Cerebellar nuclear complex (tissue), 1 donor: ENCODE results near the gene NR2C2AP.
"Not testable (repeated sequence)": the region's sequence is repeated elsewhere in the genome, so short reads cannot be mapped to it uniquely, and the experiment has no call there.

Experiments used
- DNase-seq, 2 experiments: peaks; one replicate each; lab custom pipeline; 2025; lab: John Stamatoyannopoulos, UW

The NR2C2AP gene

DNA sequence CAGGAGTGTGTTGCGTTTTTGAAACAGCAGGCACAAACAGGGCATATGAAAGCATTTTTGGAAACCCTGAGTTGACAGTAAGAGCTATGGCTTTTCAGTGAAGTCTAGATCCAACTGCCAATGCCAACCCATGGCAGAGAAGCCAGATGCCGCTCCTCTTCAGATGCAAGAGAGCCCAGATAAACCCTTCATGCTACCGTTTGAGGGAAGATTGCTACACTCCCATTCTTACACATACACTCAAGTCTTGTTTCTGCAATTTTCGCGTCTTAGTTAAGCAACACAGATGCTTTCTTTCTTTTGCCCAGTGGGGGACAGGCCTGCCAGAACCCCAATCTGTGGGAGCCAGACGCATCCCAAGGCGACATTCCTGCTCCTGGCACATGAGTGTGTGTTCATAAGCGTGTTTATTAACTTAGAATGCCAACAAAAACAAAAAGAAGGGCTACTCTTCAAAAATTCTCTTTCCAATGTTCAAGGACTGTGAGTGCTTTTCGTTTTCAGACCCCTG lies 21.7 kb downstream of the NR2C2AP start:
- DNase-seq: no peak

GRCh38 chr19:19179548-19180441 lies 23.4 kb downstream of the NR2C2AP start:
- no peak for DNase-seq

DNA sequence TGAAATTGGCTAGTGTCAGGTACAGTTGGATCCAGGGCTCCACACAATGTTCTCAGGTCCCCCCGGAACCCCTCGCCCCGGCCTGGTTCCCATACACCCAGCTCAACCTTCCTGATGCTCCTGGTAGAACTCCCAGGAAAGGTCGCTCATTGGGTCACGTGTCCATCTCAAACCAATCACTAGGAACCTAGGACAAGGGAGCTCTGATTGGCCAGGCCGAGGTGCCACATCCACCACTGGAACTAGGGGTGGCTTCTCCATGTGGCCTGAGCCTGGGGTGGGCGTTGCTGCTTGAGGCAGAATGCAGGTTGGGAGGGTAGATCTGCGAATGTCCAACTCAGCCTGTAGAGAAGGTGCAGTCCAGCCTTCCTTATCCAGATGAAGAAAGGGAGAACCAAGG lies 26.3 kb downstream of the NR2C2AP start:
- no peak for DNase-seq

GRCh38 chr19:19173243-19173642 lies 30.0 kb downstream of the NR2C2AP start:
- DNase-seq: not testable (repeated sequence)

DNA sequence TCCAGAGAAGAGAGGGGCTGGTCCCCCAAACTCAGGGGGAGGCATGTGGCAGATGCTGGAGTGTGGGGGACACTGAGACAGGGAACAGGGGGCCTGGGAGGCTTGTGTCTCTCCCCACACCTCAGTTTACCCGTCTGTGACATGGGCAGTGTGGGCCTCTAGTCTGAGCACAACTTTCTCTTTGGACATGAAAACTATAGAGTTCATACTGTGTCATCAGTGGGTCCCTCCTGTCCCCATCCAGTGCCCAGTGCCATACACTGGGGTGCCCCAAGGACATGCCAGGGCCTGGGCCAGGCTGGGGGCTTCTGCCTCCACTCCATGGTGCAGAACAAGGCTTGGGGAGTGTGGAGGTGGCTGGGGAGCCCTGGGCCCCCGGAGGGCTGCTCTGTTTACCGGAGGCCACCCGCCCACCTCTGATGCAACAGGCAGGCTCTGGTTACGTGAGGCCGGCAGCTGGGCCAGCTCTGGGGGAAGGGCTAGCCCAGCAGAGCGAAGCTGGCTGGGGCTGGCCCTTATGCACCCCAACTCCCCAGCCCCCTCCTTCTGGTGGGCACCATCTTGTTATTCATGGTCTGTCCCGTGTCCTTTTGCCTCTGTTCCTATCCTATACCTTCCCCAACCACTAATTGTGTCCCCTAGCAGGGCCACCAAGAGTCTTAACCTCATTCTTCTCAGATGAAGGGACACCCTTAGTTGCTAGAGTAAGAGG lies 31.2 kb downstream of the NR2C2AP start:
- DNase-seq: no peak

GRCh38 chr19:19170873-19171672 lies 32.1 kb downstream of the NR2C2AP start:
- DNase-seq: no peak

- DNase-seq: no peak
Measured at GRCh38 chr19:19170053-19170872, 33.0 kb downstream of the NR2C2AP start, which contains the start of gene MEF2B. Gene MEF2B (minus strand): TSS chr19:19170263. CDS start chr19:19150735, 19,528 bp downstream.

DNA sequence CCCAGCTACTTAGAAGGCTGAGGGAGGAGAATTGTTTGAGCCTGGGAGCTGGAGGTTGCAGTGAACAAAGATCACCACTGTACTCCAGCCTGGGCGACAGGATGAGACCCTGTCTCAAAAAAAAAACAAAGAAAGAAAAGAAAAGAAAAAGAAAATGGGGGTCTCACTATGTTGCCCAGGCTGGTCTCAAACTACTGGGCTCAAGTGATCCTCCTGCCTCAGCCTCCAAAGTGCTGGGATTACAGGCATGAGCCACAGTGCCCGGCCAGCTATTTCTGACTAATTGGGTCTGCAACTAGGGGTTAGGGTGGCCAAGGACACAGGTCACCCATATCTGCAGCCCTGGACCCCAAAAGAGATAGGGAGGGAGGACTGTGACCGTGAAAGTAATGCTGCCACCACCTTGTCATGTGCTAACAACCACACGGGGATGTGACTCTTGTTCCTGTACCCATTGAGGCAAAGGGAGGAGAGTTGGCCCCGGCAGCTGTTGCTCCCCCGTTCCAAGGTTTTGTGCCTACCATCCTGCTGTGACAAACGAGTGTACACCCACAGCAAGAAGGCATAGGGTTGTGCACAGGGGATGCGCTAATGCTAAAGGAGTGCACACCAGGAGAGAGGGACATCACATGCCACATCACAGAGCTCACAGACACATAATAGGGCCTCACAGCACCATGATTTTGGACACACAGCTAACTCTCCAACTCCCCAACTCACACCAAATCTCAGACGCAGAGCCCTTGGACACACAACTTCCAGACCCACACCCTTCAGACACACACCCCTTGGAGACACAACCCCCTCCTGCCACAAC lies 33.8 kb downstream of the NR2C2AP start:
- DNase-seq: no peak

GRCh38 chr19:19167612-19168011 lies 35.6 kb downstream of the NR2C2AP start:
- DNase-seq: no peak

DNA sequence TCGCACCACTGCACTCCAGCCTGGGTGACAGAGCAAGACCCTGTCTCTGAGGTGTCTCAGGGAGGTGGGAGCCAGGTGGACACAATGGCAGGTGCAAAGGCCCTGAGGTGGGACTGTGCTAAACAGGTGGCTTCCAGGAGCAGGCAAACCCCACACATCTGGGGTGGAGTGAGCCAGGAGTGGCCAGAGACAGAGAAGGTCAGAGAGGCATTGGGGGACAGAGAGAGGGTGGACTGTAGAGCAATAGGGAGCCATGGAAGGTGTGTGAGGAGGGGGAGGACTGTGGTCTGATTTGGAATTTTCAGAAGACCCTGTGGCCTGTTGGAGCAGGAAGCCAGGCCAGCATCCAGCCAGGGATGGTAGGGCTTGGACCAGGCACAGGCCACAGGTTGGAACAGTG lies 37.8 kb downstream of the NR2C2AP start:
- no peak for DNase-seq

DNA sequence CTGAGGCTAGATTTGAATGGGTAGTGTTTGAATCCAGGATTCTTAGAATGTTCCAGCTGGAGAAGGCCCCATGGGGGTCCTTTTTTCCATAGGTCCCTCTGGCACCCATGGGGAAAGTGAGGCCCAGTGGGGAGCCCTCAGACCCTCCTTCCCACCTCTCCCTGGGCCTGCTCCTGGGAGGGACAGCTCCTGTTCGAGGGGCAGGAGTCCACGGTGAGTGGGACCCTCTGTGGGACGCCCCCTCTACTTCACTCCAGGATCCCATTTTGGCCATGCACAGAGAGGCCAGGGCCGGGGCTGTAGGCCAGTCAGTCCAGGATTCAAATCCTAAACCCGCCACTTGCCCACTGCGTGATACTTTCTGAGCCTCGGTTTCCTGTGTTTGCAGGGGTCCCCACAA lies 40.7 kb downstream of the NR2C2AP start:
- DNase-seq: no peak

- no peak for DNase-seq
Measured at GRCh38 chr19:19160461-19161035, 42.7 kb downstream of the NR2C2AP start.

- DNase-seq: no peak
Measured at GRCh38 chr19:19159534-19159933, 43.7 kb downstream of the NR2C2AP start.

GRCh38 chr19:19157808-19158207 lies 45.4 kb downstream of the NR2C2AP start:
- no peak for DNase-seq

DNA sequence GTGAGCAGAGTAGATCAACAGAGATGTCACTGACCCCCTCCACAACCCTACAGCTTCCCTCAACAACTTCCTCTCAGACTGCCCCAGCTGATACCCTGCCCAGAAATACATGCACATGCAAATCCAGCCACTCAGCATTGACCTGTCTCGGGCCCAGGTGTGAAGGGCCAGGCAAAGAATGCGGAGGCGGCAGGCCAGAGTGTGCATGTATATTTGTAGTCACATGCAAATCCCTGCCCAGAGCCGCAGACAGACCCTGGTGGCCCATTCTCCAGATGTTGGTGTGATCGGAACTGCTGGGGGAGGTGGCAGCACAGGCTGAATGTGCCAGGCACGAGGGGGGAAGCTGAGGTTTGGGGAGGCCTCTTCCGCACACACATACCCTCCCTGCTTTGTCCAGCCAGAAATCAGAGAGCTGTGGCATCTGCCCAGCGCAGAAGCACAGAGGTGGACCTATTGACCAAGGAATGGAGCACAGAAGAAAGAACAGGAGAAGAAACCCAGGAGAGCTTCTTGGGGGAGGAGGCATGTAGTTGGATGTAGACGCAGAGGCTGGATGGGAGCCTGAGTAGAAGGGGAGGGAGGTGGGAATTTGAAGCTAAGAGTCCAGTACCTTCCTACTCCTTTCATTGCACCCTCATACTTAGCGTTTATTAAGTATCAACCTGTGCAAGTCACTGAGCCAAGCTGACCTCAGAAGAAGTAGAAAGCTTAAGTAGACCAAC lies 47.6 kb downstream of the NR2C2AP start:
- no peak for DNase-seq

GRCh38 chr19:19154768-19155494 lies 48.3 kb downstream of the NR2C2AP start:
- DNase-seq: no peak

DNA sequence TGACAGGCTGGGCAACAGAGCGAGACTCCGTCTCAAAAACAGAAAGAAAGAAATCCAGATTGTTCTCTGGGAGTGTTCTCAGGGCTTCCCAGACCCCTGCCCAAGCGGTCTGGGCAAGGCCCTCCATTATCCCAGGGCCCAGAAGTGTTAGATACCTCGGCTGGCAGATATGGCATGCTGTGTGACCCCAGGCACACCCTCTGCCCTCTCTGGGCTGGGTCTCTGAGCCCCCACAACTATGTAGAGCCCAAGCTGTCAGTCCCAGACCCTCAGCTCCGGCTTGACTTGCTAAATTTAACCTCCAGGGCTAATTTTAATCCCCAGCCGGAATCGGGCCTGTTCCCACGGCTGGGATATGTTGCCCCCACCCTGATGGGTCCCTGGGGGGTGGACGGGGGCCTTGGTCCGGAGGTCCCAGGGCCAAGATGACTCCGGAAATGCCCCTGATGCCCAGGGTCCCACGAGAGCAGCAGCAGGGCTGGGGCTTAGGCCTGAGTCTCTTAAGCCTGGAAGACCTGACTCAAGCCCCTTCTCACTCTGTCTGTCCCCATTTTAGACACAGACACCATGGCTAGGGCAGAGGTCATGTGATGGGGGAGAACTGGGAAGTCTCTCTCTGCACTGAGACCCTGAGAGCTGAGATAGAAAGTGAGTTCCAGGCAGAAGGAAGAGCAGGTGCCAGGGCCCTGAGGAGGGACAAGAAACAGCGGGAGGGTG lies 50.4 kb downstream of the NR2C2AP start:
- no peak for DNase-seq

DNA sequence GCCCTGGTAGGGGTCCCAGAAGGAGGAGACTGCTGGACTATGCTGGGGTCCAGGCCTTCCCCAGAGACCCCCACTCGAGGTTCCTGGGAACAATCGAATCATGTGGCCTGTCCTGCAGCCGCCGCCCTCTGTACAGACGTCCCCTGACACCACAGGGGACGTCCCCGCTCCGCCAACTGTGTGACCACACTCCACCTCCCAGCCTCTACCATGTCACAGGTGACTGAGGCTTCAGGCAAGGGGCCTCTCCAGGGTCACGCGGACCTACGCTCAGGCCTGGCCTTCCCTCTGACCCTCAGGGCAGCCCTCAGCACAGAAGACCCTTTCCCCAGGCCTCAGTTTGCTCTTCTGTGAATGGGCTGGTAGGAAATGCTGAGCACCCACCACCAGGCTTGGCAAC lies 51.8 kb downstream of the NR2C2AP start:
- no peak for DNase-seq
